Measurements from ENCODE around the gene CFAP97.

Gene CFAP97

GRCh38 chr4:185151296-185151695 lies 52.5 kb downstream of the CFAP97 start:
- no peak overlapping the region for H3K9ac ChIP-seq (ENCODE audit: low read depth, low read length)
- H3K36me3 ChIP-seq (ENCODE audit: insufficient read depth, low read length) = no peaks in the 10 kb centered on the region
- H3K4me1 ChIP-seq (ENCODE audit: insufficient read depth, low read length) = no peaks in the 10 kb centered on the region
- no peaks in the 10 kb centered on the region for H3K9me3 ChIP-seq (ENCODE audit: control insufficient read depth, insufficient read depth, low read length)

GRCh38 chr4:185149392-185149791 lies 54.4 kb downstream of the CFAP97 start:
- no peak overlapping the region for H3K9ac ChIP-seq (ENCODE audit: low read depth, low read length)
- H3K4me1 ChIP-seq (ENCODE audit: insufficient read depth, low read length) = no peaks in the 10 kb centered on the region; the same call in 1 of the 2 replicates
- H3K9me3 ChIP-seq (ENCODE audit: control insufficient read depth, insufficient read depth, low read length) = no peaks in the 10 kb centered on the region
- H3K36me3 ChIP-seq (ENCODE audit: insufficient read depth, low read length) = 0 out of 2 replicates have a peak, but pooled peaks cover 2% of the 10 kb centered on the region

- Histone ChIP-seq H3K36me3 (ENCODE audit: insufficient read depth, low read length) (0 out of 2 replicates have a peak, but pooled peaks cover 2% of the 10 kb centered on the region), H3K9me3 (ENCODE audit: control insufficient read depth, insufficient read depth, low read length) (no peaks in the 10 kb centered on the region), H3K4me1 (ENCODE audit: insufficient read depth, low read length) (no peaks in the 10 kb centered on the region; the same call in 1 of the 2 replicates), H3K9ac (ENCODE audit: low read depth, low read length) (no peak overlapping the region)
Measured at GRCh38 chr4:185145572-185145971, 58.2 kb downstream of the CFAP97 start.

GRCh38 chr4:185144601-185145240 lies 59.1 kb downstream of the CFAP97 start:
- 0 out of 2 replicates have a peak, but pooled peaks cover 2% of the 10 kb centered on the region for H3K36me3 ChIP-seq (ENCODE audit: insufficient read depth, low read length)
- H3K9ac ChIP-seq (ENCODE audit: low read depth, low read length) = no peak overlapping the region
- H3K9me3 ChIP-seq (ENCODE audit: control insufficient read depth, insufficient read depth, low read length) = no peaks in the 10 kb centered on the region
- no peaks in the 10 kb centered on the region; the same call in 1 of the 2 replicates for H3K4me1 ChIP-seq (ENCODE audit: insufficient read depth, low read length)

GRCh38 chr4:185143601-185143969 lies 60.2 kb downstream of the CFAP97 start:
- Histone ChIP-seq H3K36me3 (ENCODE audit: insufficient read depth, low read length) (0 out of 2 replicates have a peak, but pooled peaks cover 2% of the 10 kb centered on the region), H3K9ac (ENCODE audit: low read depth, low read length) (peak overlapping the region; percentile 71), H3K4me1 (ENCODE audit: insufficient read depth, low read length) (no peaks in the 10 kb centered on the region; the same call in 1 of the 2 replicates)

GRCh38 chr4:185142912-185143600 lies 60.7 kb downstream of the CFAP97 start, which contains the start of gene SLC25A4:
SLC25A4 (plus strand) TSS chr4:185143266; CDS start chr4:185143373, 107 bp downstream.
- H3K4me1 ChIP-seq (ENCODE audit: insufficient read depth, low read length) = no peaks in the 10 kb centered on the region; the same call in 1 of the 2 replicates
- H3K36me3 ChIP-seq (ENCODE audit: insufficient read depth, low read length) = 0 out of 2 replicates have a peak, but pooled peaks cover 2% of the 10 kb centered on the region
- H3K9me3 ChIP-seq (ENCODE audit: control insufficient read depth, insufficient read depth, low read length) = no peaks in the 10 kb centered on the region
- H3K9ac ChIP-seq (ENCODE audit: low read depth, low read length) = peak within 1 kb of the TSS; percentile 71

More at GRCh38 chr4:185143601-185143969, 60.2 kb downstream of the CFAP97 start:
- no peaks in the 10 kb centered on the region for H3K9me3 ChIP-seq (ENCODE audit: control insufficient read depth, insufficient read depth, low read length)

GRCh38 chr4:185142564-185142911 lies 61.3 kb downstream of the CFAP97 start:
- H3K36me3 ChIP-seq (ENCODE audit: insufficient read depth, low read length) = 0 out of 2 replicates have a peak, but pooled peaks cover 2% of the 10 kb centered on the region
- H3K4me1 ChIP-seq (ENCODE audit: insufficient read depth, low read length) = no peaks in the 10 kb centered on the region; the same call in none of the 2 replicates
- H3K9me3 ChIP-seq (ENCODE audit: control insufficient read depth, insufficient read depth, low read length) = no peaks in the 10 kb centered on the region
- peak overlapping the region; percentile 71 for H3K9ac ChIP-seq (ENCODE audit: low read depth, low read length)

GRCh38 chr4:185141777-185142176 lies 62.0 kb downstream of the CFAP97 start:
- H3K36me3 ChIP-seq (ENCODE audit: insufficient read depth, low read length) = 0 out of 2 replicates have a peak, but pooled peaks cover 2% of the 10 kb centered on the region
- H3K9ac ChIP-seq (ENCODE audit: low read depth, low read length) = no peak overlapping the region
- no peaks in the 10 kb centered on the region; the same call in none of the 2 replicates for H3K4me1 ChIP-seq (ENCODE audit: insufficient read depth, low read length)
- no peaks in the 10 kb centered on the region for H3K9me3 ChIP-seq (ENCODE audit: control insufficient read depth, insufficient read depth, low read length)

- Histone ChIP-seq H3K4me1 (ENCODE audit: insufficient read depth, low read length) (no peaks in the 10 kb centered on the region; the same call in none of the 2 replicates), H3K9ac (ENCODE audit: low read depth, low read length) (no peak overlapping the region), H3K9me3 (ENCODE audit: control insufficient read depth, insufficient read depth, low read length) (no peaks in the 10 kb centered on the region), H3K36me3 (ENCODE audit: insufficient read depth, low read length) (no peaks in the 10 kb centered on the region)
Measured at GRCh38 chr4:185139736-185140135, 64.1 kb downstream of the CFAP97 start.

GRCh38 chr4:185138161-185138560 lies 65.6 kb downstream of the CFAP97 start:
- Histone ChIP-seq H3K36me3 (ENCODE audit: insufficient read depth, low read length) (no peaks in the 10 kb centered on the region), H3K9ac (ENCODE audit: low read depth, low read length) (no peak overlapping the region), H3K9me3 (ENCODE audit: control insufficient read depth, insufficient read depth, low read length) (no peaks in the 10 kb centered on the region), H3K4me1 (ENCODE audit: insufficient read depth, low read length) (no peaks in the 10 kb centered on the region; the same call in 1 of the 2 replicates)

GRCh38 chr4:185137233-185137925 lies 66.4 kb downstream of the CFAP97 start:
- Histone ChIP-seq H3K36me3 (ENCODE audit: insufficient read depth, low read length) (no peaks in the 10 kb centered on the region), H3K9ac (ENCODE audit: low read depth, low read length) (no peak overlapping the region), H3K9me3 (ENCODE audit: control insufficient read depth, insufficient read depth, low read length) (no peaks in the 10 kb centered on the region), H3K4me1 (ENCODE audit: insufficient read depth, low read length) (no peaks in the 10 kb centered on the region; the same call in 1 of the 2 replicates)

- no peaks in the 10 kb centered on the region for H3K9me3 ChIP-seq (ENCODE audit: control insufficient read depth, insufficient read depth, low read length)
- H3K4me1 ChIP-seq (ENCODE audit: insufficient read depth, low read length) = no peaks in the 10 kb centered on the region; the same call in 1 of the 2 replicates
- H3K36me3 ChIP-seq (ENCODE audit: insufficient read depth, low read length) = no peaks in the 10 kb centered on the region
- no peak overlapping the region for H3K9ac ChIP-seq (ENCODE audit: low read depth, low read length)
Measured at GRCh38 chr4:185134307-185134869, 69.4 kb downstream of the CFAP97 start.

- Histone ChIP-seq H3K9ac (ENCODE audit: low read depth, low read length) (peak overlapping the region; percentile 54), H3K9me3 (ENCODE audit: control insufficient read depth, insufficient read depth, low read length) (no peaks in the 10 kb centered on the region), H3K36me3 (ENCODE audit: insufficient read depth, low read length) (no peaks in the 10 kb centered on the region), H3K4me1 (ENCODE audit: insufficient read depth, low read length) (no peaks in the 10 kb centered on the region)
Measured at GRCh38 chr4:185128272-185129119, 75.3 kb downstream of the CFAP97 start.

All from ES-I3 (cell line).